ENCODE measurements around the gene ITGB6. TPM values are rescaled to one million over a fixed set of nuclear protein-coding genes. Genes with fewer than 3 reads are reported as not detected.

ITGB6 gene
- total RNA-seq, 1 donor from 2014 or later: 21.1 TPM

- TF ChIP-seq CTCF (IDR thresholded peaks at IDR 0.05; ENCODE audit: insufficient read depth, low read length, severe bottlenecking): no peak
- Histone ChIP-seq H3K27me3 (ENCODE audit: control insufficient read depth, insufficient read depth, low read length) (no peaks in the 10 kb centered on the region), H3K4me3 (ENCODE audit: low read depth, low read length) (no peak overlapping the region), H3K36me3 (ENCODE audit: control insufficient read depth, insufficient read depth, low read length) (no peaks in the 10 kb centered on the region)
- DNase-seq (ENCODE audit: low read depth) (peak; percentile 98), FAIRE-seq (no peak)
These were observed 28.3 kb upstream of the ITGB6 start for GRCh38 chr2:160228141-160228917.

GRCh38 chr2:160227293-160227915 lies 27.3 kb upstream of the ITGB6 start:
- peak; percentile 93 for DNase-seq (ENCODE audit: low read depth)
- Histone ChIP-seq H3K36me3 (ENCODE audit: control insufficient read depth, insufficient read depth, low read length) (no peaks in the 10 kb centered on the region), H3K4me3 (ENCODE audit: low read depth, low read length) (no peak overlapping the region), H3K27me3 (ENCODE audit: control insufficient read depth, insufficient read depth, low read length) (no peaks in the 10 kb centered on the region)
- FAIRE-seq: no peak
- TF ChIP-seq CTCF (IDR thresholded peaks at IDR 0.05; ENCODE audit: insufficient read depth, low read length, severe bottlenecking): no peak

- FAIRE-seq (no peak), DNase-seq (ENCODE audit: low read depth) (no peak)
- H3K27me3 ChIP-seq (ENCODE audit: control insufficient read depth, insufficient read depth, low read length): no peaks in the 10 kb centered on the region
- H3K36me3 ChIP-seq (ENCODE audit: control insufficient read depth, insufficient read depth, low read length): no peaks in the 10 kb centered on the region
- no peak for TF ChIP-seq CTCF (IDR thresholded peaks at IDR 0.05; ENCODE audit: insufficient read depth, low read length, severe bottlenecking)
- no peak overlapping the region for H3K4me3 ChIP-seq (ENCODE audit: low read depth, low read length)
These were observed 26.3 kb upstream of the ITGB6 start for GRCh38 chr2:160226367-160226766.

GRCh38 chr2:160225722-160226121 lies 25.6 kb upstream of the ITGB6 start:
- no peak for TF ChIP-seq CTCF (IDR thresholded peaks at IDR 0.05; ENCODE audit: insufficient read depth, low read length, severe bottlenecking)
- DNase-seq (ENCODE audit: low read depth) (peak; percentile 48), FAIRE-seq (no peak)
- Histone ChIP-seq H3K27me3 (ENCODE audit: control insufficient read depth, insufficient read depth, low read length) (no peaks in the 10 kb centered on the region), H3K36me3 (ENCODE audit: control insufficient read depth, insufficient read depth, low read length) (no peaks in the 10 kb centered on the region), H3K4me3 (ENCODE audit: low read depth, low read length) (no peak overlapping the region)

- DNase-seq (ENCODE audit: low read depth) (no peak), FAIRE-seq (no peak)
- no peak for TF ChIP-seq CTCF (IDR thresholded peaks at IDR 0.05; ENCODE audit: insufficient read depth, low read length, severe bottlenecking)
These were observed 24.4 kb upstream of the ITGB6 start for GRCh38 chr2:160224507-160224906.

More at GRCh38 chr2:160224507-160224906, 24.4 kb upstream of the ITGB6 start:
- Histone ChIP-seq H3K4me3 (ENCODE audit: low read depth, low read length) (no peak overlapping the region), H3K27me3 (ENCODE audit: control insufficient read depth, insufficient read depth, low read length) (no peaks in the 10 kb centered on the region), H3K36me3 (ENCODE audit: control insufficient read depth, insufficient read depth, low read length) (no peaks in the 10 kb centered on the region)

Data from bronchial epithelial cell (primary cell).